GM12878 (cell line): ENCODE results near the gene PSMB3. TPM values are rescaled to one million over a fixed set of nuclear protein-coding genes. Genes with fewer than 3 reads are reported as not detected.

ENCODE experiments used
- ATAC-seq: fragments of 200-7000 bp; cut with Tn5 transposase; 3 replicates; pipeline ENCODE4 v1.9.1; 2020; ENCODE audit warnings: mild to moderate bottlenecking, moderate library complexity
- BruUV-seq: library from RNA; stranded (reverse); fragments of 400-500 nt; replicated peaks from 2 replicates; lab custom pipeline; 2021; lab: Mats Ljungman, UMichigan
- CTCF ChIA-PET: fragments of 300-600 bp; sonication (Branson Sonifier 250); formaldehyde crosslinking; extraction: SDS; loops from one replicate; lab custom pipeline; 2021; ENCODE audit warnings: inconsistent platforms; lab: Yijun Ruan, JAX
- POLR2A ChIA-PET: fragments of 350-600 bp; formaldehyde crosslinking; extraction: SDS; loops from one replicate; lab custom pipeline; 2021; ENCODE audit warnings: inconsistent platforms; lab: Charles Lee
- RAD21 ChIA-PET: fragments of 300-600 bp; sonication (Branson Sonifier 250); formaldehyde crosslinking; loops from one replicate; lab custom pipeline; 2023; ENCODE audit warnings: antibody characterized with exemption; ENCODE audit not compliant: unreplicated experiment; lab: Charles Lee
- SMC1A ChIA-PET: fragments of 300-600 bp; sonication (Branson Sonifier 250); formaldehyde crosslinking; loops from one replicate; lab custom pipeline; 2023; ENCODE audit not compliant: unreplicated experiment, uncharacterized antibody; lab: Charles Lee
- DNase-seq: peaks from one replicate; pipeline ENCODE4 v3.0.0-alpha.2; 2011; ENCODE audit warnings: low read depth, low spot score
- FAIRE-seq: peaks from 3 replicates; lab custom pipeline; 2011; peaks lifted over from hg19 to GRCh38; lab: Jason Lieb, UNC
- H2AFZ ChIP-seq: 2 replicates; pipeline ENCODE4 v1.6.0; 2011; ENCODE audit warnings: low read depth, low read length, control low read depth; ENCODE audit not compliant: control insufficient read depth
- H3K27ac ChIP-seq: 2 replicates; pipeline ENCODE4 v1.5.1; 2011; ENCODE audit warnings: control low read depth; ENCODE audit not compliant: control insufficient read depth, insufficient read depth
- H3K27me3 ChIP-seq, 2 experiments: replicated peaks in 1 of 2; 2 replicates each; pipeline versions ENCODE4 v1.6.0 to v1.6.1; 2011; ENCODE audit warnings: low read length in 1 of 2; ENCODE audit not compliant: control insufficient read depth in 2 of 2, insufficient read depth in 2 of 2
- H3K36me3 ChIP-seq, 2 experiments: 2 replicates each; pipeline ENCODE4 v1.5.1; 2011; ENCODE audit warnings: low read length in 1 of 2; ENCODE audit not compliant: control insufficient read depth in 2 of 2, insufficient read depth in 2 of 2
- H3K4me1 ChIP-seq: 2 replicates; pipeline ENCODE4 v1.6.1; 2011; ENCODE audit warnings: mild to moderate bottlenecking, low read length, moderate library complexity, mixed read lengths; ENCODE audit not compliant: control insufficient read depth, insufficient read depth
- H3K4me2 ChIP-seq: 2 replicates; pipeline ENCODE4 v1.6.0; 2011; ENCODE audit warnings: control low read depth; ENCODE audit not compliant: control insufficient read depth, insufficient read depth
- H3K4me3 ChIP-seq: fragments of 200-600 bp; sonication (generic); 2 replicates; pipeline ENCODE4 v1.5.1; 2016
- H3K79me2 ChIP-seq: 2 replicates; pipeline ENCODE4 v1.6.0; 2011; ENCODE audit warnings: low read length; ENCODE audit not compliant: control insufficient read depth, insufficient read depth
- H3K9ac ChIP-seq: 2 replicates; pipeline ENCODE4 v1.8.0; 2011; ENCODE audit warnings: low read length, control low read depth, mixed read lengths; ENCODE audit not compliant: control insufficient read depth, insufficient read depth
- H3K9me3 ChIP-seq: replicated peaks from 3 replicates; pipeline ENCODE4 v1.5.1; 2011; ENCODE audit warnings: mild to moderate bottlenecking, low read length; ENCODE audit not compliant: control insufficient read depth, insufficient read depth
- H4K20me1 ChIP-seq: 2 replicates; pipeline ENCODE4 v1.6.0; 2011; ENCODE audit not compliant: control insufficient read depth, insufficient read depth
- DPF2 ChIP-seq: fragments of 450-650 bp; IDR thresholded peaks from 2 replicates; pipeline ENCODE4 v1.6.1; 2017; ENCODE audit warnings: mild to moderate bottlenecking
- EZH2 ChIP-seq: IDR thresholded peaks from 2 replicates; pipeline ENCODE4 v1.6.1; 2012; ENCODE audit warnings: low read depth, mild to moderate bottlenecking, control low read depth, inconsistent platforms, low read length, borderline replicate concordance; ENCODE audit not compliant: control insufficient read depth
- POLR2AphosphoS2 ChIP-seq: IDR thresholded peaks from 2 replicates; pipeline ENCODE4 v1.6.1; 2011; ENCODE audit warnings: low read depth, mild to moderate bottlenecking, low read length, improper control_type of control experiment, moderate library complexity
- STAT3 ChIP-seq: IDR thresholded peaks from 2 replicates; pipeline ENCODE4 v1.6.1; 2011; ENCODE audit warnings: low read depth, low read length, improper control_type of control experiment
- YBX1 ChIP-seq: fragments of 450-650 bp; IDR thresholded peaks from 2 replicates; pipeline ENCODE4 v1.6.1; 2016; ENCODE audit warnings: antibody characterized with exemption
- WGBS: methylation state at CpG from one replicate; pipeline ENCODE4 v1.1.6; 2016; ENCODE audit warnings: low lambda C conversion rate; ENCODE audit not compliant: insufficient replicate concordance, insufficient coverage; ENCODE audit errors: missing lambda C conversion rate; 5-methylcytosine and 5-hydroxymethylcytosine counted together
- in situ Hi-C: fragments of 300-500 bp; cut with MboI; formaldehyde crosslinking; loops from 9 replicates; pipeline ENCODE4 v1.14.3; 2018; ENCODE audit warnings: mixed read lengths
- intact Hi-C: fragments of 100-400 bp; cut with micrococcal nuclease; formaldehyde crosslinking; loops from one replicate; pipeline ENCODE4 v1.14.2; 2022; ENCODE audit not compliant: unreplicated experiment
- polyA plus RNA-seq, 11 experiments: library from polyadenylated mRNA; depleted of rRNA in 4 of 11; unstranded in 6 of 11; stranded (reverse) in 5 of 11; fragments of >200 nt; fragmentation: Nextera tagmentation in 4 of 11; fragmentation: Illumina TruSeq in 1 of 11; extraction: Ambion mirVana in 4 of 11; extraction: Trizol in 1 of 11; gene quantifications; 1 replicate in 1 of 11; 2 replicates in 10 of 11; pipeline versions ENCODE4 v1.2.1 to v1.2.3, GENCODE V29; 2011 to 2016; ENCODE audit warnings: inconsistent platforms in 2 of 11, missing spikeins in 2 of 11, low read depth in 1 of 11
- total RNA-seq, 4 experiments: library from RNA; depleted of rRNA in 3 of 4; stranded (reverse); fragments of >200 nt in 3 of 4; fragmentation: Illumina TruSeq in 1 of 4; extraction: Trizol in 1 of 4; gene quantifications; 2 replicates each; pipeline versions ENCODE4 v1.2.1 to v1.2.3, GENCODE V29; 2013 to 2021
- TF ChIP-seq, protein P1 (sequence below): IDR thresholded peaks from 2 replicates; pipeline ENCODE4 v1.6.1; 2011; ENCODE audit warnings: low read depth, low read length, improper control_type of control experiment, borderline replicate concordance
- TF ChIP-seq, protein P2 (sequence below): fragments of 150-350 bp; IDR thresholded peaks from 2 replicates; pipeline ENCODE4 v1.6.1; 2016; ENCODE audit warnings: low read depth, low read length
- TF ChIP-seq, protein P3 (sequence below): fragments of 450-650 bp; IDR thresholded peaks from 2 replicates; pipeline ENCODE4 v1.6.1; 2016; ENCODE audit warnings: mild to moderate bottlenecking
- TF ChIP-seq, protein P4 (sequence below): fragments of 450-650 bp; IDR thresholded peaks from 2 replicates; pipeline ENCODE4 v1.6.1; 2017; ENCODE audit warnings: mild to moderate bottlenecking
- TF ChIP-seq, protein P5 (sequence below): fragments of 450-650 bp; IDR thresholded peaks from 2 replicates; pipeline ENCODE4 v1.6.1; 2016; ENCODE audit warnings: mild to moderate bottlenecking

PSMB3 gene
- total and polyA plus RNA-seq, 10 of the 15 experiments (the other 5 are each of a cell fraction or from before 2014, with no cell fraction given), result 300 to 2,130 (median 490) TPM

DNA sequence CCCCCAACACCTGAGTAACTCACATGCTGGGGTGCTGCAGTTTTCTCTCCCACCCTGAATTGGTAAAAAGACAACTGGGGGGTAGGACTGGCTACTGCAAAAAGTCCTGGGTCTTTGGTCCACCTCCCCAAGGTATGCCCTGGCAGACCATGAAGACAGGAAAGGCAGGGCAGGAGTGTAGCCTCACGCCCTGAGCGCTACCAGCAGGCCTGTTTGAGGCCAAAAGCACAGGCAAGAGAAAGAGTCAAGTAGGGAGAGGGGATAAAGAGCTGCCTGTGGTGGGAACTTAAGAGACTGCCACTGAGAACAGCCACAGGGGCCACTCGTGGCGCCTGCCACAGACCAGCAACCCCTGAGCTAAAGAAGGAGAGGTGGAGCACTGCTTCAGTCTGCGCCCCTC lies 13.8 kb downstream of the PSMB3 start:
- no TSS peak for BruUV-seq
- Histone ChIP-seq H3K9ac (no peak overlapping the region), H3K4me3 (no peak overlapping the region), H3K9me3 (no peaks in the 10 kb centered on the region), H3K4me2 (no peak overlapping the region), H4K20me1 (no peaks in the 10 kb centered on the region), H3K27ac (no peak overlapping the region), H3K36me3 (peaks cover 17 to 42% of the 10 kb centered on the region in 2 experiments), H3K79me2 (no peaks in the 10 kb centered on the region), H2AFZ (no peak overlapping the region), H3K27me3 (no peaks in the 10 kb centered on the region), H3K4me1 (no peaks in the 10 kb centered on the region)
- ChIA-PET RAD21 (no interaction called here), POLR2A (no interaction called here), CTCF (no interaction called here), SMC1A (no interaction called here)
- FAIRE-seq (no peak), DNase-seq (no peak), ATAC-seq (no peak)
- no peak for TF ChIP-seq POLR2AphosphoS2
- no peak for TF ChIP-seq YBX1
- TF ChIP-seq, protein P1, sequence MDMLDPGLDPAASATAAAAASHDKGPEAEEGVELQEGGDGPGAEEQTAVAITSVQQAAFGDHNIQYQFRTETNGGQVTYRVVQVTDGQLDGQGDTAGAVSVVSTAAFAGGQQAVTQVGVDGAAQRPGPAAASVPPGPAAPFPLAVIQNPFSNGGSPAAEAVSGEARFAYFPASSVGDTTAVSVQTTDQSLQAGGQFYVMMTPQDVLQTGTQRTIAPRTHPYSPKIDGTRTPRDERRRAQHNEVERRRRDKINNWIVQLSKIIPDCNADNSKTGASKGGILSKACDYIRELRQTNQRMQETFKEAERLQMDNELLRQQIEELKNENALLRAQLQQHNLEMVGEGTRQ, result no peak
- TF ChIP-seq STAT3, result no peak
- TF ChIP-seq, protein P2, sequence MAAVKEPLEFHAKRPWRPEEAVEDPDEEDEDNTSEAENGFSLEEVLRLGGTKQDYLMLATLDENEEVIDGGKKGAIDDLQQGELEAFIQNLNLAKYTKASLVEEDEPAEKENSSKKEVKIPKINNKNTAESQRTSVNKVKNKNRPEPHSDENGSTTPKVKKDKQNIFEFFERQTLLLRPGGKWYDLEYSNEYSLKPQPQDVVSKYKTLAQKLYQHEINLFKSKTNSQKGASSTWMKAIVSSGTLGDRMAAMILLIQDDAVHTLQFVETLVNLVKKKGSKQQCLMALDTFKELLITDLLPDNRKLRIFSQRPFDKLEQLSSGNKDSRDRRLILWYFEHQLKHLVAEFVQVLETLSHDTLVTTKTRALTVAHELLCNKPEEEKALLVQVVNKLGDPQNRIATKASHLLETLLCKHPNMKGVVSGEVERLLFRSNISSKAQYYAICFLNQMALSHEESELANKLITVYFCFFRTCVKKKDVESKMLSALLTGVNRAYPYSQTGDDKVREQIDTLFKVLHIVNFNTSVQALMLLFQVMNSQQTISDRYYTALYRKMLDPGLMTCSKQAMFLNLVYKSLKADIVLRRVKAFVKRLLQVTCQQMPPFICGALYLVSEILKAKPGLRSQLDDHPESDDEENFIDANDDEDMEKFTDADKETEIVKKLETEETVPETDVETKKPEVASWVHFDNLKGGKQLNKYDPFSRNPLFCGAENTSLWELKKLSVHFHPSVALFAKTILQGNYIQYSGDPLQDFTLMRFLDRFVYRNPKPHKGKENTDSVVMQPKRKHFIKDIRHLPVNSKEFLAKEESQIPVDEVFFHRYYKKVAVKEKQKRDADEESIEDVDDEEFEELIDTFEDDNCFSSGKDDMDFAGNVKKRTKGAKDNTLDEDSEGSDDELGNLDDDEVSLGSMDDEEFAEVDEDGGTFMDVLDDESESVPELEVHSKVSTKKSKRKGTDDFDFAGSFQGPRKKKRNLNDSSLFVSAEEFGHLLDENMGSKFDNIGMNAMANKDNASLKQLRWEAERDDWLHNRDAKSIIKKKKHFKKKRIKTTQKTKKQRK, result no peak
- no peak for TF ChIP-seq EZH2
- TF ChIP-seq, protein P3, sequence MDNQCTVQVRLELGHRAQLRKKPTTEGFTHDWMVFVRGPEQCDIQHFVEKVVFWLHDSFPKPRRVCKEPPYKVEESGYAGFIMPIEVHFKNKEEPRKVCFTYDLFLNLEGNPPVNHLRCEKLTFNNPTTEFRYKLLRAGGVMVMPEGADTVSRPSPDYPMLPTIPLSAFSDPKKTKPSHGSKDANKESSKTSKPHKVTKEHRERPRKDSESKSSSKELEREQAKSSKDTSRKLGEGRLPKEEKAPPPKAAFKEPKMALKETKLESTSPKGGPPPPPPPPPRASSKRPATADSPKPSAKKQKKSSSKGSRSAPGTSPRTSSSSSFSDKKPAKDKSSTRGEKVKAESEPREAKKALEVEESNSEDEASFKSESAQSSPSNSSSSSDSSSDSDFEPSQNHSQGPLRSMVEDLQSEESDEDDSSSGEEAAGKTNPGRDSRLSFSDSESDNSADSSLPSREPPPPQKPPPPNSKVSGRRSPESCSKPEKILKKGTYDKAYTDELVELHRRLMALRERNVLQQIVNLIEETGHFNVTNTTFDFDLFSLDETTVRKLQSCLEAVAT, result no peak
- TF ChIP-seq, protein P4, sequence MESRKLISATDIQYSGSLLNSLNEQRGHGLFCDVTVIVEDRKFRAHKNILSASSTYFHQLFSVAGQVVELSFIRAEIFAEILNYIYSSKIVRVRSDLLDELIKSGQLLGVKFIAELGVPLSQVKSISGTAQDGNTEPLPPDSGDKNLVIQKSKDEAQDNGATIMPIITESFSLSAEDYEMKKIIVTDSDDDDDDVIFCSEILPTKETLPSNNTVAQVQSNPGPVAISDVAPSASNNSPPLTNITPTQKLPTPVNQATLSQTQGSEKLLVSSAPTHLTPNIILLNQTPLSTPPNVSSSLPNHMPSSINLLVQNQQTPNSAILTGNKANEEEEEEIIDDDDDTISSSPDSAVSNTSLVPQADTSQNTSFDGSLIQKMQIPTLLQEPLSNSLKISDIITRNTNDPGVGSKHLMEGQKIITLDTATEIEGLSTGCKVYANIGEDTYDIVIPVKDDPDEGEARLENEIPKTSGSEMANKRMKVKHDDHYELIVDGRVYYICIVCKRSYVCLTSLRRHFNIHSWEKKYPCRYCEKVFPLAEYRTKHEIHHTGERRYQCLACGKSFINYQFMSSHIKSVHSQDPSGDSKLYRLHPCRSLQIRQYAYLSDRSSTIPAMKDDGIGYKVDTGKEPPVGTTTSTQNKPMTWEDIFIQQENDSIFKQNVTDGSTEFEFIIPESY, result no peak
- no peak for TF ChIP-seq DPF2
- TF ChIP-seq, protein P5, sequence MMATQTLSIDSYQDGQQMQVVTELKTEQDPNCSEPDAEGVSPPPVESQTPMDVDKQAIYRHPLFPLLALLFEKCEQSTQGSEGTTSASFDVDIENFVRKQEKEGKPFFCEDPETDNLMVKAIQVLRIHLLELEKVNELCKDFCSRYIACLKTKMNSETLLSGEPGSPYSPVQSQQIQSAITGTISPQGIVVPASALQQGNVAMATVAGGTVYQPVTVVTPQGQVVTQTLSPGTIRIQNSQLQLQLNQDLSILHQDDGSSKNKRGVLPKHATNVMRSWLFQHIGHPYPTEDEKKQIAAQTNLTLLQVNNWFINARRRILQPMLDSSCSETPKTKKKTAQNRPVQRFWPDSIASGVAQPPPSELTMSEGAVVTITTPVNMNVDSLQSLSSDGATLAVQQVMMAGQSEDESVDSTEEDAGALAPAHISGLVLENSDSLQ, result no peak
- in situ Hi-C loops, result no loop called here
- intact Hi-C loops, result no loop called here
- WGBS, result 84% methylated on average over 5 of the region's 5 CpGs
